Measurements from ENCODE around the gene EVC2. TPM values are rescaled to one million over a fixed set of nuclear protein-coding genes. Genes with fewer than 3 reads are reported as not detected.

The EVC2 gene
- total RNA-seq, 1 donor from 2014 or later = 1.2 TPM

GRCh38 chr4:5553801-5554200 is 154.6 kb downstream of the EVC2 start:
- intact Hi-C loops (cut with DNase I) = no loop called here
- DNase-seq (ENCODE audit: missing footprints) (no peak), ATAC-seq (no peak)

- intact Hi-C loops (cut with DNase I) = no loop called here
- no peak for ATAC-seq
These were observed 155.9 kb downstream of the EVC2 start for GRCh38 chr4:5552451-5552850.

GRCh38 chr4:5547651-5548249 is 160.6 kb downstream of the EVC2 start:
- ATAC-seq = no peak
- intact Hi-C loops (cut with DNase I) = no loop called here
- DNase-seq (ENCODE audit: missing footprints) = no peak

More at GRCh38 chr4:5552451-5552850, 155.9 kb downstream of the EVC2 start:
- DNase-seq (ENCODE audit: missing footprints) = no peak

- no peak for ATAC-seq
- intact Hi-C loops (cut with DNase I) = no loop called here
- no peak for DNase-seq (ENCODE audit: missing footprints)
These were observed 163.1 kb downstream of the EVC2 start for GRCh38 chr4:5545271-5545670.

GRCh38 chr4:5544762-5545161 is 163.6 kb downstream of the EVC2 start:
- DNase-seq (ENCODE audit: missing footprints) = no peak
- ATAC-seq = no peak
- intact Hi-C loops (cut with DNase I) = no loop called here

GRCh38 chr4:5543681-5544080 is 164.7 kb downstream of the EVC2 start:
- intact Hi-C loops (cut with DNase I) = no loop called here
- no peak for ATAC-seq

GRCh38 chr4:5541169-5541568 is 167.2 kb downstream of the EVC2 start:
- intact Hi-C loops (cut with DNase I) = no loop called here
- DNase-seq (ENCODE audit: missing footprints) (no peak), ATAC-seq (no peak)

More at GRCh38 chr4:5543681-5544080, 164.7 kb downstream of the EVC2 start:
- DNase-seq (ENCODE audit: missing footprints) = no peak

- DNase-seq (ENCODE audit: missing footprints) (no peak), ATAC-seq (no peak)
- intact Hi-C loops (cut with DNase I) = no loop called here
These were observed 168.8 kb downstream of the EVC2 start for GRCh38 chr4:5539584-5539983.

- DNase-seq (ENCODE audit: missing footprints) (no peak), ATAC-seq (no peak)
- intact Hi-C loops (cut with DNase I) = no loop called here
These were observed 176.3 kb downstream of the EVC2 start for GRCh38 chr4:5532100-5532499.

GRCh38 chr4:5528031-5528436 is 180.3 kb downstream of the EVC2 start:
- DNase-seq (ENCODE audit: missing footprints) = no peak
- no peak for ATAC-seq
- intact Hi-C loops (cut with DNase I) = no loop called here

- ATAC-seq (no peak), DNase-seq (ENCODE audit: missing footprints) (no peak)
- intact Hi-C loops (cut with DNase I) = no loop called here
These were observed 181.1 kb downstream of the EVC2 start for GRCh38 chr4:5527211-5527610.

- DNase-seq (ENCODE audit: missing footprints) = no peak
- no peak for ATAC-seq
- intact Hi-C loops (cut with DNase I) = no loop called here
These were observed 182.1 kb downstream of the EVC2 start for GRCh38 chr4:5526080-5526846.

GRCh38 chr4:5524446-5525299 is 183.7 kb downstream of the EVC2 start:
- intact Hi-C loops (cut with DNase I) = no loop called here
- ATAC-seq (peak; percentile 54), DNase-seq (ENCODE audit: missing footprints) (no peak)

GRCh38 chr4:5517372-5517771 is 191.0 kb downstream of the EVC2 start:
- DNase-seq (ENCODE audit: missing footprints) = no peak
- no peak for ATAC-seq
- intact Hi-C loops (cut with DNase I) = no loop called here

- DNase-seq (ENCODE audit: missing footprints) (no peak), ATAC-seq (no peak)
- intact Hi-C loops (cut with DNase I) = no loop called here
These were observed 192.7 kb downstream of the EVC2 start for GRCh38 chr4:5515646-5516045.

Other genes with a start within 250 kb of the EVC2 start
- 6.7 TPM for gene EVC, start 2.6 kb upstream of the EVC2 start, total RNA-seq
- gene CRMP1, start 184.5 kb upstream of the EVC2 start, total RNA-seq = 1.5 TPM

Measured in Right ventricle myocardium inferior (tissue), 1 donor.